Tibial nerve (tissue), 3 donors: ENCODE data around the gene AVEN.

Experiments used
- CTCF ChIP-seq, 5 experiments: fragments of 200-600 bp in 3 of 5; fragments of 450-650 bp in 2 of 5; sonication (generic) in 3 of 5; IDR thresholded peaks; one replicate each; pipeline ENCODE4 v1.5.1; 2016 to 2019; ENCODE audit warnings: antibody characterized with exemption in 5 of 5, mild to moderate bottlenecking in 3 of 5, moderate library complexity in 2 of 5
- POLR2A ChIP-seq, 2 donors: fragments of 450-650 bp; IDR thresholded peaks; one replicate each; pipeline ENCODE4 v1.6.1; 2017; ENCODE audit warnings: antibody characterized with exemption in 2 of 2, mild to moderate bottlenecking in 2 of 2, moderate library complexity in 2 of 2

- TF ChIP-seq CTCF (IDR thresholded peaks at IDR 0.05), result no peak
- no peak for TF ChIP-seq POLR2A (IDR thresholded peaks at IDR 0.05)
Measured at GRCh38 chr15:34049112-34049511, 10.1 kb upstream of the AVEN start.
